Sigmoid colon (tissue), 3 donors: ENCODE data around the gene NTM.

Experiments
- CTCF ChIP-seq, 4 experiments: fragments of 450-650 bp in 3 of 4; fragments of 200-600 bp in 1 of 4; IDR thresholded peaks; one replicate each; pipeline ENCODE4 v1.5.1; 2016 to 2019; ENCODE audit warnings: antibody characterized with exemption in 4 of 4, mild to moderate bottlenecking in 3 of 4, moderate library complexity in 2 of 4
- POLR2A ChIP-seq, 2 donors: fragments of 450-650 bp; IDR thresholded peaks; one replicate each; pipeline ENCODE4 v1.6.1; 2016; ENCODE audit warnings: antibody characterized with exemption in 2 of 2, mild to moderate bottlenecking in 2 of 2, moderate library complexity in 2 of 2

GRCh38 chr11:132301465-132301864 is 931.0 kb downstream of the NTM start:
- TF ChIP-seq CTCF (IDR thresholded peaks at IDR 0.05) = no peak
- no peak for TF ChIP-seq POLR2A (IDR thresholded peaks at IDR 0.05)
